ENCODE data around the gene RPGRIP1L. TPM values are rescaled to one million over a fixed set of nuclear protein-coding genes. Genes with fewer than 3 reads are reported as not detected.

RPGRIP1L gene
- total and polyA plus RNA-seq, 2 donors from 2014 or later: 4.3 to 10.2 TPM

DNA sequence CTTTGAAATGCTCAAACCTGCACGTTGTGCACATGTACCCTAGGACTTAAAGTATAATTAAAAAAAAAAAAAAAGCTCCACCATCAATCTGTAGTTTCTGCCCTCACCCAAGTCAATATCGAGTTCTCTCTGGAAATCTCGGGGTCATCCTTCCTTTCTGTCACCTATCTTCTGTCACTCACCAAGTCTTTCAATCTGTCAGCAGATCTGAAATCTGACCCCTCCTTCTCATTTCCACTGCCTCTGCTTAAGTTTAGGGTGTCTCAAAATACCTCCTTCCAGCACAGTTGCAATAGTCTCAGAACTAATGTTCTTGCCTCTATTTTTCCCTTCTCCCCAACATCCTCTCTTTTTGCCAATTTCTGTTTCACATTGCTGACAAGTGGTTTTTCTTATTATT lies 32.6 kb upstream of the RPGRIP1L start:
- peaks cover 0 to 7% (median 0%) of the 10 kb centered on the region in 3 donors for H3K4me1 ChIP-seq (ENCODE audit: control insufficient read depth in 2 of 3, insufficient read depth in 2 of 3, low read depth in 1 of 3, low read length in 3 of 3)
- H3K36me3 ChIP-seq (ENCODE audit: control insufficient read depth in 2 of 3, insufficient read depth in 3 of 3, low read length in 3 of 3): no peaks in the 10 kb centered on the region
- no peak for DNase-seq
- H3K9me3 ChIP-seq (ENCODE audit: control insufficient read depth in 2 of 3, insufficient read depth in 1 of 3, low read length in 3 of 3): no peaks in the 10 kb centered on the region
- H3K27me3 ChIP-seq (ENCODE audit: control insufficient read depth, insufficient read depth, low read length): no peaks in the 10 kb centered on the region
- H3K4me3 ChIP-seq (ENCODE audit: low read length in 3 of 3): no peak overlapping the region
- TF ChIP-seq, protein P1, sequence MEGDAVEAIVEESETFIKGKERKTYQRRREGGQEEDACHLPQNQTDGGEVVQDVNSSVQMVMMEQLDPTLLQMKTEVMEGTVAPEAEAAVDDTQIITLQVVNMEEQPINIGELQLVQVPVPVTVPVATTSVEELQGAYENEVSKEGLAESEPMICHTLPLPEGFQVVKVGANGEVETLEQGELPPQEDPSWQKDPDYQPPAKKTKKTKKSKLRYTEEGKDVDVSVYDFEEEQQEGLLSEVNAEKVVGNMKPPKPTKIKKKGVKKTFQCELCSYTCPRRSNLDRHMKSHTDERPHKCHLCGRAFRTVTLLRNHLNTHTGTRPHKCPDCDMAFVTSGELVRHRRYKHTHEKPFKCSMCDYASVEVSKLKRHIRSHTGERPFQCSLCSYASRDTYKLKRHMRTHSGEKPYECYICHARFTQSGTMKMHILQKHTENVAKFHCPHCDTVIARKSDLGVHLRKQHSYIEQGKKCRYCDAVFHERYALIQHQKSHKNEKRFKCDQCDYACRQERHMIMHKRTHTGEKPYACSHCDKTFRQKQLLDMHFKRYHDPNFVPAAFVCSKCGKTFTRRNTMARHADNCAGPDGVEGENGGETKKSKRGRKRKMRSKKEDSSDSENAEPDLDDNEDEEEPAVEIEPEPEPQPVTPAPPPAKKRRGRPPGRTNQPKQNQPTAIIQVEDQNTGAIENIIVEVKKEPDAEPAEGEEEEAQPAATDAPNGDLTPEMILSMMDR (IDR thresholded peaks at IDR 0.05; ENCODE audit: borderline replicate concordance, extremely low read depth, insufficient read depth): no peak
- H3K27ac ChIP-seq (ENCODE audit: low read depth in 2 of 2, low read length in 2 of 2): no peak overlapping the region
- intact Hi-C loops (cut with DNase I): no loop called here
- no peak for FAIRE-seq
- no peak overlapping the region for H3K9ac ChIP-seq (ENCODE audit: low read length in 3 of 3)

DNA sequence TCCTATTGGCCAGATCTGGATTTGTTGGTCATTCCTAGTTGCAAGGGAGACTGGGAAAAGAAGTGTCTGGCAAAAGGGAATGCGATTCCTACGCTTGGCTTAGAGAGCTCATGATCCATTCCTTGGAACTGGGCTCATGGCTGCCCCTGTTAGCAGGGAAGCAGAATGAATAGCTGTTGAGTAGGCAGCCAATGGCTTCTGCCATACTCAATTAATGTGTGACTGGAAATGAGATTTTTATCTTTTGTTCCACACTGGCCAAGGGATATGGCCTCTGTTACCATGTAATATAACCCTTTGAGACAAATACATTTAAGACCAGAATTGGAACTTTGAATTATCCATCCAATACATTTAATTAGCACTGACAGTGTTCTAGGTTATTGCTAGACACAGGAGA lies 31.2 kb upstream of the RPGRIP1L start:
- H3K27me3 ChIP-seq (ENCODE audit: control insufficient read depth, insufficient read depth, low read length): no peaks in the 10 kb centered on the region
- intact Hi-C loops (cut with DNase I): no loop called here
- H3K36me3 ChIP-seq (ENCODE audit: control insufficient read depth in 2 of 3, insufficient read depth in 3 of 3, low read length in 3 of 3): no peaks in the 10 kb centered on the region
- no peak overlapping the region for H3K27ac ChIP-seq (ENCODE audit: low read depth in 2 of 2, low read length in 2 of 2)
- peaks cover 0 to 7% (median 0%) of the 10 kb centered on the region in 3 donors for H3K4me1 ChIP-seq (ENCODE audit: control insufficient read depth in 2 of 3, insufficient read depth in 2 of 3, low read depth in 1 of 3, low read length in 3 of 3)
- TF ChIP-seq, protein P1 (IDR thresholded peaks at IDR 0.05; ENCODE audit: borderline replicate concordance, extremely low read depth, insufficient read depth): no peak
- no peak overlapping the region for H3K4me3 ChIP-seq (ENCODE audit: low read length in 3 of 3)
- FAIRE-seq (no peak), DNase-seq (no peak)
- no peak overlapping the region for H3K9ac ChIP-seq (ENCODE audit: low read length in 3 of 3)
- no peaks in the 10 kb centered on the region for H3K9me3 ChIP-seq (ENCODE audit: control insufficient read depth in 2 of 3, insufficient read depth in 1 of 3, low read length in 3 of 3)

DNA sequence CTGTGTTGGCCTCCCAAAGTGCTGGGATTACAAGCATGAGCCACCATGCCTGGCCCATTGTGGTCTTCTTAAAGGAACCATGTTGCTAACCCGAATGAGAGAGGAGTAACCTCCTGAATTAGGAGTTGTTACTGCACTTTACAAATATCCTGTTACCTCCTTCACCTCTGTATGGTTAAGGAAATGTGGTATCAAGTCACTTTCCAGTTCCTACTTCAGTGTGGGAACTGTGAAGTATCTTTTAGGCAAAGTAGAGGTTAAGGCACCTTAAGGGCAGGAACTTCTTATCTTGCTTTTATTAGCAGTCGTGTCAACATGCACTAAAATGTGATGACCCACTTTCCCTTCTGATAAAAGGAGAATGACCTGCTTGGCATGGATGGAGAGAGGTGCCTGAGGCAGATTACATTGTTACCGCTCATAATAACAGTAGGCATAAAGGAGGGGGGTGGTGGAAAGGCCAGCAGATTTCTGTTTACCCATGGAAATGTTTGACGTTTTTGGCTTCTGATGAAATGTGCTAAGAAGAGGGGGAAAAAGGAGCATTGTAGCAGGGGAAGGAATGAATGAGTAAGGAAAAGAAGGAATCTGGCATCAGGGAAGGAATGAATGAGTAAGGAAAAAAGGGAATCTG lies 28.8 kb upstream of the RPGRIP1L start:
- Histone ChIP-seq H3K36me3 (ENCODE audit: control insufficient read depth in 2 of 3, insufficient read depth in 3 of 3, low read length in 3 of 3) (no peaks in the 10 kb centered on the region), H3K27me3 (ENCODE audit: control insufficient read depth, insufficient read depth, low read length) (no peaks in the 10 kb centered on the region), H3K9me3 (ENCODE audit: control insufficient read depth in 2 of 3, insufficient read depth in 1 of 3, low read length in 3 of 3) (no peaks in the 10 kb centered on the region), H3K9ac (ENCODE audit: low read length in 3 of 3) (no peak overlapping the region), H3K4me3 (ENCODE audit: low read length in 3 of 3) (no peak overlapping the region), H3K4me1 (ENCODE audit: control insufficient read depth in 2 of 3, insufficient read depth in 2 of 3, low read depth in 1 of 3, low read length in 3 of 3) (peaks cover 0 to 7% (median 0%) of the 10 kb centered on the region in 3 donors), H3K27ac (ENCODE audit: low read depth in 2 of 2, low read length in 2 of 2) (no peak overlapping the region)
- intact Hi-C loops (cut with DNase I): no loop called here
- FAIRE-seq (no peak), DNase-seq (no peak)
- TF ChIP-seq, protein P1 (IDR thresholded peaks at IDR 0.05; ENCODE audit: borderline replicate concordance, extremely low read depth, insufficient read depth): no peak

DNA sequence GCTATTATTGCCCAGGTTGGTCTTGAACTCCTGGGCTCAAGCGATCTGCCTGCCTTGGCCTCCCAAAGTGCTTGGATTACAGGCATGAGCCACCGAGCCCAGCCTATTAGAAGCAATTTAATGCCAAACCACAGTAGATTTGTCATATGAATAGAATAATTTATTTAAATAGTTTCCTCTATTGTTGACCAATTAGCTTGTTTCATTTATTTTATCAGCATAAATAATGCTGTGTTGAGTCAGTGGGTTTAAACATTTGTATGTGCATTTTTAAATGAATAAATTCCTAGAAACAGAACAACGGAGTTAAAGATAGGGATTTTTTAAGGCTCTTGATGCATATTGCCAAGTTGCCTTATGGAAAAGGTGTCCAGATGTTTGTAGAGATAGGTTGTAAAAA lies 27.0 kb upstream of the RPGRIP1L start:
- no peaks in the 10 kb centered on the region for H3K9me3 ChIP-seq (ENCODE audit: control insufficient read depth in 2 of 3, insufficient read depth in 1 of 3, low read length in 3 of 3)
- H3K36me3 ChIP-seq (ENCODE audit: control insufficient read depth in 2 of 3, insufficient read depth in 3 of 3, low read length in 3 of 3): no peaks in the 10 kb centered on the region
- H3K27ac ChIP-seq (ENCODE audit: low read depth in 2 of 2, low read length in 2 of 2): no peak overlapping the region
- H3K4me3 ChIP-seq (ENCODE audit: low read length in 3 of 3): no peak overlapping the region
- H3K9ac ChIP-seq (ENCODE audit: low read length in 3 of 3): no peak overlapping the region
- TF ChIP-seq, protein P1 (IDR thresholded peaks at IDR 0.05; ENCODE audit: borderline replicate concordance, extremely low read depth, insufficient read depth): no peak
- H3K27me3 ChIP-seq (ENCODE audit: control insufficient read depth, insufficient read depth, low read length): no peaks in the 10 kb centered on the region
- no peak for FAIRE-seq
- intact Hi-C loops (cut with DNase I): no loop called here
- DNase-seq: no peak
- H3K4me1 ChIP-seq (ENCODE audit: control insufficient read depth in 2 of 3, insufficient read depth in 2 of 3, low read depth in 1 of 3, low read length in 3 of 3): peaks cover 0 to 11% (median 2%) of the 10 kb centered on the region in 3 donors
